ENCODE results near the gene PTPRG.
A peak's percentile ranks its signal among the peaks of the same experiment; 100 is the strongest.

Gene PTPRG

DNA sequence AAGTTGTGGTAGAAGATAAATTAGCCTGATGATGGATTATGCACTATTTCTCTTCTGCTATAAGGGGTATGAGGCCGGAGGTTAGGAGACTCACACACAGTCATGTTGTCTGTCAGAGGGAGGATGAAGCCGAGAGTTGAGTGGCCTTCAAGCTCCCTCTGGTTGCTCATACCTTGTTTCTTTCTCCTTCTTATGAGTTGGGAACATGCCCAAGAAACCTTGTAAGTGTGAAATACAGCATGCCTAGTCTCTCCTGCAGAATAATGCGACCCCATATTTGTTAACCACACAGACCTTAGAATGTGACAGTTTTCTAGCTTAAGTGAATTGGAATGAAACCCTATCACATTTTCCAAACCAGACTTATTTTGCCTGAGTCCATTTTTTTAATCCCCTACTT lies 366.7 kb downstream of the PTPRG start:
- DNase-seq (ENCODE audit: low read depth), result no peak

DNA sequence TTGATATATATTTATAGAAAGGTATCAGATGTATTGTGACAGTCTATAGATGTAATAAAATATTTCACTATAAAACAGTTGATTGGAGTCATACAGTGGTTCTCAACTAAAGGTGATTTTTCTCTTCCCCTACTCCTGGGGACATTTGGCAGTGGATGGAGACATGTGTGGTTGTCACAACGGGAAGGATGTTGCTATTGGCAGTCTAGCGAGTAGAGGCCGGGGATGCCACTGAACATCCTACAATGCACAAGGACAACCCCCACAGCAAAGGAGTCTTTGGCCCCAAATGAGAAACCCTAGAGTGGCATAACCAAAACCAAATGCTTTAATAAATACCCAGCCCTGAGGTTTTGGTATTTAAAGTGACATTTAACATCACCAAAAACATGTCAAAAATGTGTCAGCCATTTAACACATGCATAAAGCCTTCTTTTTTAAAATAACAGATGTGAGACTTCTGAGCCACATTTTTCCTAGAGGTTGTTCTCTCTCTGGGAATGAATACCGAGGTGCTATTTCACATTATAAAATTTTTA lies 367.5 kb downstream of the PTPRG start:
- no peak for DNase-seq (ENCODE audit: low read depth)

DNA sequence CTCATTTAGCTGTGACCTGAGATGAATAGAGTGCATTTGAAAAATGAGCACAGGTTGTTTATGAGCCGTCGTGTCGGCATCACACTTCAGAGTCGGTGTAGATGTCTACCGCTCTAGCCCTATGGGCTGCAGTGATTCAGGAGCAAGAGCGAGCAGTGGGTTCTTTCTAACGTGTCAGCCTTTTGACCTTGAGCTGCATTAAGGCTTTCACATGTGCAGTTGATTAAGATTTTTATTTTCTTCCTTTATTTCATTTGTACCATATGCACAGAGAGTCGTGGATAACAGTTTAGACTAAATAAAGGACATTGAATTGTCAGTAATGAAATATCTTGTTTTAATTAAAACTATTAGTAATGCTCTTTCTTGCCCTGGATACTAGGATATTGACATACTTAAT lies 368.2 kb downstream of the PTPRG start:
- DNase-seq (ENCODE audit: low read depth), result no peak

DNA sequence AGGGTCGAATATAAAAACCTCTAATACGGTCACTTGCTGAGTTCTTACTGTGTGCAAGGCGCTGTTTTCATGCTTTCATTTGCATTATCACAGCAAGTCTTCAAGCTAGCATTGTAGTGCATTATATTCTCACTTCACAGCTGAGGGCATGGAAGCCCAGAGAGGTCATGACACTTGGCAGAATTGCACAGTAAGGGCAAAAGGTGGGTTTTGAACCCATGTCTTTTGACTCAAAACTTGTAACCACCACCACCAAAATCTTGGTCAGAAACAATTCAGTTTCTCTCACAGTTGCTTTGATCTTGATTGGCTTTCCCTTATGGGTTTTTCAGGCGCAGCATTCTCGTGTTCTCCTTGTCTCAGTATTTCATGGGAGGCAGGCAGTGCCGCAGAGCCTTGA lies 371.1 kb downstream of the PTPRG start:
- DNase-seq (ENCODE audit: low read depth), result no peak

DNA sequence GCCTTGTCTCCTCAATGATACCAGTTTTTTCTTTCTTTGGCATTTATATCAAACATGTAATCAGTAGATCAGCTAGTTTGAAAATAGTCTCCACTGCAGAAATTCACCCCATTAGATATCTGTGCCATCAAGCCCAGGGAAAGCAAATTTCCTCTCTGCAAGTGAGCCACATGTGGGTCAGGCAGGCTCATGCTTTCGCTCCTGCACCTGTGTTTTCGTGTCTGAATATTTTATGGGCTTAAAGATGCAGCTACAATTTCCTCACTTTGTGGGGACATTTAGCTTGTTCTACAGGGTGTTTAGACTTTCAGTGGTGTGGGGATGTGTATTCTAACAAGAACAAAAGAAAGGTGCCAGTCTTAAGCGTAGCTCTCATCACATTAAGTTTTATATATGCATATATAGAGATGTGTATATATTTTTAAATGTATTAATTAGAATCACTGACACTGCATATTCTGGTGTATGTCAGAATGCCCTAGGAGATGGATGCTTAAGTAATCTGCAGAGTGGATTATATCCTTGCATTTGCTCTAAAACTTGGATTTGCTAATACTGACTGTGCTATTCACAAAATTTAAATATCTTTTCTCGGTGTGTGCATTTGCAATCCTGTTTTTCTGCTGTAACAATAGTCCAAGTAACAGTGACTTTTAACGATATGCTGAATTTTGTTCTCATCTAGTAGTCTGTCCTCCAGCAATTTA lies 372.6 kb downstream of the PTPRG start:
- DNase-seq (ENCODE audit: low read depth), result no peak

DNA sequence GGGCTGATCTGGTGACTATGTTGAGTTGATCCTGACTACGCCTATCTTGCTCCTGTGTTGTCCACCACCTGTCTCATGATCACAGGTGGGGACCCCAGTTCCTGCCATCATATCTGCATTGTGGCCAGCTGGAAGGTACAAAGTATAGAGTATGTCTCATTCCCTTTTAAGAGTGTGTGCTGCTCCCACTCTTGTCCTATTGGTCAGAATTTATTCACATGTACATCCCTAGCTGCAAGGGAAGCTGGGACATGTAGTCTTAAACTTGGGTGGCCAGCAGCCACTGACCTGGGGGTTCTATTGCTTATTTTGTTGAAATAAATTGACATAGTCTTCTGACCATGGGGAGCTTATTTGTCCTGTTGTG lies 373.1 kb downstream of the PTPRG start:
- DNase-seq (ENCODE audit: low read depth), result no peak

DNA sequence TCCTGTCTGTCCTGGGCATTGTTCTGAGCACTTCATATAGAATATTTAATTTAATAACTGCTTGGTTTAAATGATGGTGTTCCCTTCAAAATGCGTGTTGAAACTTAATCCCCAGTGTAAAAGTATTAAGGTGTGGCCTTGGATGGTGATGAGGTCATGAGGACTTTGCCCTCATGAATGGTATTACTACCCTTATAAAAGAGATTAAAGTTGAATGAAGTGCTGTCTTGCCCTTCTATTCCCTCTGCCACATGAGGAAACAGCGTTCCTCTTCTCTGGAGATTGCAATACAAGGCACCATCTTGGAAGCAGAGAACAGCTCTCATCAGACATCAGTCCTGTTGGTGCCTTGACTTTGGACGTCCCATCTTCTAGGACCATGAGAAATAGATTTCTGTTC lies 374.4 kb downstream of the PTPRG start:
- DNase-seq (ENCODE audit: low read depth), result no peak

DNA sequence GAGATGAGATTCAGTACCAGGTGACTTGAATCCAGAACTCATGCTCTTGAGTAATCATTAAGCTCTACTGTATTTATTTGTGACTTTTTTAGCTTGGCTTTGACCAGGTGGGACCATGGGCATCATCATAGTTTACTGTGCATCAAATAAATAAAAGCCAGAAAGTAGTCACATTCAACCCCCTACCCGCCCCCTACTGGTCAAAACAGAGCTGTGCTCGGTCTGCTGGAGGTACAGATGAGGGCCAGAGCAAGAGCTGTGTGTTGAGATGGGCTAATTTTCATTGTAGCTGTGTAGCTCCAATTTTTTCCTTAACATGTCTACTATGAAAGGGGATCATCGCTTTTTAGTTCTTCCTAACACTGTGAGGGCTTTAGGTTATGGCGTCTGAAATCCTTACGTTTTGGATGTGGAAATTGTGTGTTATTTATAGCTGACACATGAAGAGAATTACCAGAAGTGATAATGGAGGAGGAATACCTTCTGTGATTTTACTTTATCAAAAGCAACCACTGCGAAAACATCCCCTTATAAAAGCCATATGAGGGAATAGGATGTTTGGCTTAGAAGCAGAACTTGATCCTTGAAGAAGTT lies 375.1 kb downstream of the PTPRG start:
- DNase-seq (ENCODE audit: low read depth), result no peak

DNA sequence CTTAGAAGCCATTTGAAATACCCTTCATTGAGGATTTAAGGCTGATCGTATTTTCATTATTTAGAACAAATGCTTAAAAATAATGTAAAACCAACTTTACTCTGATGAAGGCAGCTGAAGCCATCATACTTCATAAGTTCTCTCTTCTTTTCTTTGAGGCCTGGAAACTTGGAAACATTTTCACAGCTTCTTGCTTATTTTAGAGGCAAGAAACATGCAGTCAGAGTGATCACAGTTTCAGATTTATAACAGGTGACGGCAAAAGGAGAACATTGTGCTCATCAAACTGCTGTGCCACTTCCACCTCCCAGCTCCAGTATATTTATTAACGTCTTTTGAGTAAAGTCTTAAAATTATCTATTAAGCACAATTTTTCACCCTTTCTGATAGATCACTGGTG lies 376.1 kb downstream of the PTPRG start:
- no peak for DNase-seq (ENCODE audit: low read depth)

DNA sequence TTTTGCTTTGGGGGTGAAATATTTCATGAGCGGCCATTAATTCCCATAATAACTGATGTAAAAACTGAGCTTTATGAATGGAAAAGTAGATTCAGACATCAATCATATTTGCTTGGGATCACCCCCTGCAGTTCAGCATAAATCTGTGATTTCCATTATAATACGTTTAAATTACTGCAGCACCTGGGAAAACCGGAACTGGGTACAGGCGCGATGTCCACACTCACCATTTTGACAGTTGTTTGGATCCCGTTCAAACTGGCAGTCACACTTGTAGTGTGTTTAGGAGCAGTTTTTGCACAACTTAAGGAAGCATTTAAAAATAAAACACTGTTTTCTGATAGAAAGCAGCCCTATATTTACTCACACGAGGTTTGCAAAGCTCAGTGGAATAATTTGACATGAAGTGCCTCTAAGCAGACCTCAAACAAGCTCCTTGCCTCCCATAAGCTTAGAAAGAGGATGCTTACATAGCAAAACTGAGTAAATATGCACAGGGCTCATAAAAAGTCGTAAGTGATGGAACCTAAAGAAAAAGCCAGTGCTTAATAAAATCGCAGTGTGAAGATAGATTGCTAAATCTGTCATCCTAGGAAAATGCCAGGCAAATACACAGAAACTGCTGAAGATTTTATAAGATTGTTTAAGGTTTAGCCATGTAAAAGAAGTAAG lies 377.6 kb downstream of the PTPRG start:
- no peak for DNase-seq (ENCODE audit: low read depth)

DNA sequence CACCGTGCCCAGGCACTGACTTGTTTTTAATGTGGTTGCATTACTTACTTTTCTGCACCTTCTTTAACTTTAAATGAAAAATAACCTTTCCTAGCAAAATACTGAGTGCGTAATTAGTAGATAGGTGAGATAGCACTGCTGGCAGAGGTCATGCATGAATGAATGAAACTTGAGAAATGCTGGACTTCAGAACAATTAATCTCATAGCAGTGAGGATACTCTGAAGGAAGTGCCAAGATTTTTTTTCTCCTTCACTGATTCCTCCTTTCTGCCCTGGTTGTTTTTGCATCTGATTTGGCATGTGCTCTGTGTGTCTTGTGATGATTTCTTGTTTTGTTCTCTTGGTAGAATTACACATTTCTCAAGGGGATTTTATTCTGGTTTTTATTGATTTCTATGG lies 378.9 kb downstream of the PTPRG start:
- no peak for DNase-seq (ENCODE audit: low read depth)

DNA sequence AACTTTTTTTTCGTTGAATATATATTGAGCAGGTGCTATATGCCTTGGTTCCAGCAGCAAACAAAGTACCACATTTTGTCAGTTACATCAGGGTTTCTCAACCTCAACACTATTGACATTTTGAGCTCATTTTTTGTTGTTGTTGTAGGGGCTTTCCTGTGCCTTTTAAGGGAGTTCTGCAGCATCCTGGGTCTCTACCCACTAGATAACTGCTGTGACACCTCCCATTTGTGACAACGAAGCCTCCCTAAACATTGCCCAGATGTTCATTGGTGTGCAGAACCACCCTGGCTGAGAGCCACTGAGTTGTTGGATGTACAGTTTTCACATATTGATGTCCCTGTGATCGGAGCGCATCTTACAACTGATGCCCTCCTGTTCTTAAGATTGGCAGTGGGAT lies 382.6 kb downstream of the PTPRG start:
- DNase-seq (ENCODE audit: low read depth), result no peak

DNA sequence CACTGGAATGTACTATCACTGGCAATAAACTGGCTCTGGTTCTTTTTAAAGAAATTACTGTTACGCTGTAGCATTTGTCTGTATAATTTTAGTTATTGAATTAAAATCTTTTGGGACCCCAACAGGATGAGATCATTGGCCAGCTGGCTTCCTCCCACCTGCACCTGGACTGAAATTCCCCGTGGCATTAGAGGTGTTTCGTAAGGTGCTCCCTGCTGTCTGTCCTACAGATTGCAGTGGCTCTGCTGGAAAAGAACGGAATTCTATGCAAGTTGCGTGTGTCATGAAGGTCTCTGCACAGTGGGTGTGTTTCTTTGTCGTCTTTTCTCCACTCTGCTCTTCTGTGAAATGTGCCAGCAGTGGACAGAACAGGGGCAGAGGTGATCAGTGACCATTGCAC lies 383.4 kb downstream of the PTPRG start:
- DNase-seq (ENCODE audit: low read depth), result no peak

DNA sequence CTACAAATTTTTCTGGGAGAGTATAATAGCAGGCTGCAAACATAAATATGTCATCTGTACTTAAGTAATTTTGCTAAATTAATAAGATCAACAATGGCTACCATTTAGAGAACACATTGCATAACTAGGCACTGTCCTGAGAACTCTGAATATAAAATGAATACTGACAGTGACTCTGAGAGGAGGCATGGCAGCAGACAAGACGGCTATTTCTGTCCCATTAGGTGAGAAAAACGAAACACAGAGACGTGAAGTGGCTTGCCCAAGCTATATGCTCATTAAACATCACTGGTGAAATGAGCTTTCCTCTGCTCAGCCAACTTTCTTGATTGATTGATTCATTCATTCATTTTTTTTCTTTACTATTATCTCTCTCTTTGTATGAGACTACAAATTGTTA lies 384.3 kb downstream of the PTPRG start:
- no peak for DNase-seq (ENCODE audit: low read depth)

DNA sequence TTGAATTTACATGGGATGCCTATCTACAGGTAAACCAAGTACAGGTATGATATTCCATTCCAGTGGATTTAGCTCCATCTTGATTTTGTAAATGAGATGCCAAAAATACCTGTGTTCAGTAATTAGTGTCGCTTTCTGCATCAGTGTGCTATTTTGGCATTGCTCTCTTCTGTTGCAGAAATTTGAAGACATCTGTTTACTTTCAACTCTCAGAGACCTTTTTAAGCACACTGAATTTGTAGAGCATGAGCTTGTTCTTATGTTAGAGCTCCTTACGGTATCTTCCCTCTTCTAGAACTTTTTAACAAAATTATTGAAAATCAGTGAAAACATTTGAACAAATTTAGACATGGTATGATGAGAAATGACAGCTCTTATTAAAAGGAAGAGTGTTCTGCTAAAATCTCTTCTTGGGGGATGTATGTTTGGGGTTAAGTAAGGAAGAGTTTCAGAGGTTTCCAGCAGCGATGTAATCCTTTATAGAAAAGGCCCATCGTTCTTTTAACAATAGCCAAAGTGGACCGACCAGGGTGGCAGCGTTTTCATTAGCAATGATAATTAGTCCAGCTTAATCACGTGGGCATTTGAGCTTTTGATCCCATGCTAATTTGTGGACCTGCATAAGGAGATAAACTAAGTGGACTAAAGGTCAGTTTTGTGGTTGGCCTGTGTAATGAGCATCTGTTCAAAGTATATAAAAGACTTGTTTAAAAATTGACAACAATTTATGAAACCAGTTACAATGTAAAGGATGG lies 385.4 kb downstream of the PTPRG start:
- no peak for DNase-seq (ENCODE audit: low read depth)

DNA sequence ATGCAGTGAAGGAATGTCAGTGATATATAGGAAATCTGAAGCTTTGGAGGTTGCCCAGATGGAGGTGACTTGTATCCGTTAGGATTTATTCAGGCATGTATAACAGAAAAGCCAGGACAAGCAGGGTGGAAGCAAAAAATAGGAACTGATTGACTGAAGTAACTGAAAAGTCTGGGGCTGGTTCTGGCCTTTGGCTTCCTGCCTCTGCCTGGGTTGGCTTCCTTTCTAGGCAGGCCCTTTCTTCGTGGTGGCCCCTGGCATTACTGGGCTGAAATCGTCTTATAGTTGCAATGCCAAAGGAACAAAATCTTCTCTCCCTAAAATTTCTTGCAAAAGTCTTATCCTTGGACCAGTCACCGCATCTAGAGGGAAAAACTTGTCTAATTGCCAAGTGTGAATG lies 386.1 kb downstream of the PTPRG start:
- no peak for DNase-seq (ENCODE audit: low read depth)

DNA sequence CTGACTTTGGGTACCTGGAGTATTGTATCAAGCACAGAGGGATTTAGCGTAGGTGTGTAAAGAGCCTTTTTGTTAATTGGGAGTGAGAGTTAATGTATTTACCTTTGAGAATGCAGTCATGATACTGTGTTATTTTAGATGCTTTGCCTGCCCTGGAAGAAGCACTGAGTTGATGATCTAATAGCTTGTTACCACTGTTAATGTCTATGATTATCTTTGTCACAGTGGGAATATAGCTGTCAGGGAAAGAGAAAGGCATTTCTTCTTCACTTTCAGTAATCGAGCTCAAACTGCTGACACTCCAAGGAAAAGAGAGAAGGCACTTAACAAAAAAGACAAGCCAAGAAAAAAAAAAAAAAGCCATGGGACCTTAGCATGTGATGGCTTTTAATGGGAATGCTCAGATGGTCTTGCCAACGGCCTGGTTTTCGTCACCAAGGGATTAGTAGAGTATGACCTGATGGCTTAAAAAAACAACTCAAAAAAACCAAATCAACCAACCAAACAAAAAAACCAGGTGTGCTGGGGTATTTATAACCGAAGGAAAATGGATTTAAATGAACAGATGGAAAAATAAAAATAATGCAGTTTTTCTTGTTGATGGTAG lies 387.4 kb downstream of the PTPRG start:
- DNase-seq (ENCODE audit: low read depth), result no peak

DNA sequence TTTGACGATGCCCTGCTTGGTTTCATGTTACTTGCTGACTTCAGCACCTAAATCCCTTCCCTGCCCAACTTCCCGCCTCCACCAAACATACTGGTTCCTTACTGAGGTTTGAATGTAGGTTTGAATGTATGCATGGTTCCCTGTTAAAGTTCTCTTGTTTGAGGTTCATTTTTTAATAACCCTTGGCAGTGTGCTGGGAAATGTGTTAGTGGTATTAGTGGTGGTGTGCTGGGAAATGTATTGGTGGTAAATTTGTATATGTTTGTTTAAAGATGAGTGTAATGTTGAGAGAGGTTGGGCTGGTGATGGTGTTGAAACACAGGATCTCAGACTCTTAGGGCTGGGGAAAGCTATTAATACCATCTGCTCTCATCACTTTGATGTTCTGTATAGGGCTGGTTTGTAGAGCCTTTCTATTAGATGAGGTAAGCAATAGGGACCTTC lies 392.7 kb downstream of the PTPRG start:
- DNase-seq (ENCODE audit: low read depth), result no peak

DNA sequence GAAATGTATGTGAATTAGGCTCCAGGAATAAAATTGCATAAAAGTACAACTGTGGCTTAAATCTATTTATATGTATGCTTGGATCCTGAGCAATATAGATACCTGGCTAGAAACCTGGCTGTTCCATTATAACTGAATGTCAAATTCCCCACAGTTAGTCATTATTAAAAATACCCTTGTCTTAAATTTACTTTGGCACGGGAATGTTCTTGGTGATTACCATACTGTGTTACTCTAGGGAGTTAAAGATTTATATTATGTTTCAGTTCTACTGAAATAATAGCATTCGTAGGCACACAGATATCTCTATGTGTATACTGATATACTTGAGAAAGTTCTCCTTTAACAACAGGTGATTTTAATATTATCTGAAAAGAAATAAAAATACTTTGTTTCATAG lies 394.1 kb downstream of the PTPRG start:
- DNase-seq (ENCODE audit: low read depth), result no peak

DNA sequence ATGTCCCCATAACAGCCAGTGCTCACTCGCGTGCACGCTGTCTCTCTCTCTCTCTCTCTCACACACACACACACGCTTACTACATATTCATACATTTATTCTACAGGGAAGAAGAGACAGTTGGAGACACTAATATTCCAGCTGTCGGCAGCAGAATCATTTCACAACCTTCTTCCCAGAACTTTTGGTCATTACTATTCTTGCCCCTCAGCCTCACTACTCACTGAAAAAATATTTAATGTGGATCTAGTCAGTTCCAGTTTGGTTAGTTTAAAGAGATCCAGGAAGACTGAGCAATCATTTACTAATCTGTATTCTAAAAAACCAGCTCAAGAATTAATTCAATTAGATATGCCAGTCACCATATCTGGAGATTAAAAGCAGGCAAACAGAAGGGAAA lies 394.9 kb downstream of the PTPRG start:
- peak; percentile 36 for DNase-seq (ENCODE audit: low read depth)

DNA sequence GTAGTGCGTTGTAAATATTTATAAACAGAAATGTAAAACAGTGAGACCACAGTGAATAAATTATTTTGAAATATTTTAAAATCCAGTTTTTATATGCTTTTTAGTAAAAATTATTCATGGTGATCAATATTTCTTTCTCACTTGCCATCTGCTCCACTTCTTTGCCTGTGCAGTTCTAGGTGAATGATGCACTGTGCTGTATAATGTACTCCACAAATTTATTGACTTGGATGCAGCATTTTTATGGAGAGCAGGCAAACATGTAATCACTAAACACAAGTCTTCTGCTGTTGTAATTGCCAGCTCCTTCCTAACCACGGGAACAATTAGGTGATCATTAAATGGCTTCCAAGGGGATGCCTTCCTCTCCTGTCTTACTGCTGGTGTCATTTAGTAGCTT lies 395.9 kb downstream of the PTPRG start:
- no peak for DNase-seq (ENCODE audit: low read depth)

DNA sequence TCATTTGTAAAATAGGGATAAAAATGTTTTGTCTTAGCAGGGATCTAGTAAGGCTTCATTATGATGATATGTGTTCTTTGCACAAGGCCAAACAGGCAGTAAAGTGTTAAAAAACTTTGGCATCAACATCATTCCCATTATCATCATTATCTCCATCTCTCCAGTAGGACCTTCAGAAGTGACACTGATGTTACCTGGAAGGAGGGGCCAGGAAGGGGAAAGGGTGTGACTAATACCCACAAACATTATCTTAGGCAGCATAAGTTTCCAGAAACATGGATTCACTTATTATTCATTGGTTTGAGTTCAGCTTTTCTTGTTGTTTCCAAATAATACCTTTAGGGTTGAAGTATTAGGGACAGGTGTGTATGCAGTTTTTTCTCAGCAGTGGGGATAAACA lies 399.6 kb downstream of the PTPRG start:
- DNase-seq (ENCODE audit: low read depth), result no peak

All from fibroblast of the conjunctiva (primary cell).